B cell (primary cell): Measurements from ENCODE around the gene SIPA1. TPM values are rescaled to one million over a fixed set of nuclear protein-coding genes. Genes with fewer than 3 reads are reported as not detected.
A peak's percentile ranks its signal among the peaks of the same experiment; 100 is the strongest.

Experiments
- ATAC-seq: fragments of 200-7000 bp; cut with Tn5 transposase; one replicate; pipeline ENCODE4 v1.10.0; 2021; ENCODE audit warnings: low read depth, mild to moderate bottlenecking, moderate number of reproducible peaks, moderate library complexity
- CTCF ChIA-PET: fragments of 350-600 bp; sonication (Branson Sonifier 250); formaldehyde crosslinking; loops from one replicate; lab custom pipeline; 2021; ENCODE audit warnings: antibody characterized with exemption, inconsistent platforms; lab: Charles Lee
- POLR2A ChIA-PET: fragments of 350-600 bp; sonication (Branson Sonifier 250); formaldehyde crosslinking; loops from one replicate; lab custom pipeline; 2021; ENCODE audit warnings: antibody characterized with exemption; lab: Charles Lee
- DNase-seq: peaks from one replicate; pipeline ENCODE4 v3.0.0; 2013
- H2AFZ ChIP-seq: 2 replicates; pipeline ENCODE4 v1.6.1; 2012; ENCODE audit warnings: mild to moderate bottlenecking, low read depth, low read length; ENCODE audit not compliant: insufficient read depth, poor library complexity, severe bottlenecking
- H3K27ac ChIP-seq, 2 donors: 1 replicate in 1 of 2; 2 replicates in 1 of 2; pipeline ENCODE4 v1.5.1; 2012 to 2013; ENCODE audit warnings: low read length in 2 of 2, mild to moderate bottlenecking in 2 of 2, moderate library complexity in 1 of 2
- H3K27me3 ChIP-seq, 4 experiments: fragments of 200-600 bp in 1 of 4; sonication (generic) in 1 of 4; replicated peaks in 1 of 4; 1 replicate in 2 of 4; 2 replicates in 2 of 4; pipeline versions ENCODE4 v1.6.1 to v1.7.0; 2013 to 2016; ENCODE audit warnings: low read length in 3 of 4, mild to moderate bottlenecking in 2 of 4, mixed read lengths in 1 of 4, moderate library complexity in 1 of 4; ENCODE audit not compliant: insufficient read depth in 4 of 4, control insufficient read depth in 3 of 4; ENCODE audit errors: control extremely low read depth in 1 of 4
- H3K36me3 ChIP-seq, 2 experiments: replicated peaks in 1 of 2; 1 replicate in 1 of 2; 2 replicates in 1 of 2; pipeline versions ENCODE4 v1.6.1 to v1.7.1; 2013; ENCODE audit warnings: low read length in 1 of 2; ENCODE audit not compliant: insufficient read depth in 2 of 2, control insufficient read depth in 1 of 2; ENCODE audit errors: control extremely low read depth in 1 of 2, extremely low read depth in 1 of 2
- H3K4me1 ChIP-seq, 2 donors: fragments of 200-600 bp in 1 of 2; sonication (generic) in 1 of 2; 1 replicate in 1 of 2; 2 replicates in 1 of 2; pipeline versions ENCODE4 v1.5.1 to v1.6.1; 2013 to 2017; ENCODE audit warnings: low read length in 2 of 2; ENCODE audit not compliant: control insufficient read depth in 2 of 2, insufficient read depth in 2 of 2
- H3K4me2 ChIP-seq: replicated peaks from 2 replicates; pipeline ENCODE3; 2012; ENCODE audit warnings: mild to moderate bottlenecking, low read depth, low read length; ENCODE audit not compliant: poor library complexity, severe bottlenecking
- H3K4me3 ChIP-seq, 5 experiments: fragments of 200-600 bp in 1 of 5; sonication (generic) in 1 of 5; 1 replicate in 3 of 5; 2 replicates in 2 of 5; pipeline versions ENCODE4 v1.5.1 to v1.7.0; 2011 to 2016; ENCODE audit warnings: low read length in 4 of 5, mild to moderate bottlenecking in 4 of 5, low read depth in 2 of 5, control low read depth in 1 of 5, moderate library complexity in 1 of 5; ENCODE audit not compliant: insufficient read depth in 1 of 5; ENCODE audit errors: control extremely low read depth in 1 of 5, extremely low read depth in 1 of 5
- H3K79me2 ChIP-seq: fragments of 200-600 bp; sonication (generic); one replicate; pipeline ENCODE4 v1.6.0; 2016; ENCODE audit warnings: low read length; ENCODE audit not compliant: control insufficient read depth, insufficient read depth
- H3K9ac ChIP-seq: fragments of 200-600 bp; sonication (generic); 2 replicates; pipeline ENCODE4 v1.6.1; 2017; ENCODE audit warnings: mild to moderate bottlenecking, low read length, moderate library complexity
- H3K9me3 ChIP-seq, 3 donors: one replicate each; pipeline versions ENCODE4 v1.6.1 to v1.7.1; 2013; ENCODE audit warnings: low read length in 2 of 3; ENCODE audit not compliant: control insufficient read depth in 2 of 3, insufficient read depth in 1 of 3; ENCODE audit errors: control extremely low read depth in 1 of 3
- H4K20me1 ChIP-seq: 2 replicates; pipeline ENCODE4 v1.6.0; 2012; ENCODE audit warnings: mild to moderate bottlenecking, low read length; ENCODE audit not compliant: insufficient read depth, control insufficient read depth, poor library complexity, severe bottlenecking
- H3K27ac Mint-ChIP-seq: one replicate; pipeline ENCODE4 v1.8.0; 2021; ENCODE audit warnings: mixed read lengths
- H3K27me3 Mint-ChIP-seq: one replicate; pipeline ENCODE4 v1.8.0; 2021; ENCODE audit warnings: mixed read lengths
- H3K4me1 Mint-ChIP-seq: one replicate; pipeline ENCODE4 v1.8.0; 2021; ENCODE audit warnings: mixed read lengths
- H3K4me3 Mint-ChIP-seq: one replicate; pipeline ENCODE4 v1.8.0; 2021; ENCODE audit warnings: mixed read lengths
- H3K9me3 Mint-ChIP-seq: one replicate; pipeline ENCODE4 v1.8.0; 2022; ENCODE audit warnings: mixed read lengths; ENCODE audit not compliant: insufficient read depth
- CTCF ChIP-seq: fragments of 200-600 bp; IDR thresholded peaks from one replicate; pipeline ENCODE4 v1.8.0; 2022; ENCODE audit warnings: antibody characterized with exemption, mild to moderate bottlenecking
- EZH2 ChIP-seq: IDR thresholded peaks from 2 replicates; pipeline ENCODE4 v1.6.1; 2012; ENCODE audit warnings: borderline replicate concordance, low read depth, mild to moderate bottlenecking, moderate library complexity, low read length; ENCODE audit not compliant: insufficient read depth, poor library complexity, severe bottlenecking
- WGBS: methylation state at CpG from one replicate; pipeline ENCODE4 v1.1.5; 2013; ENCODE audit warnings: missing lambda C conversion rate; ENCODE audit not compliant: insufficient coverage; 5-methylcytosine and 5-hydroxymethylcytosine counted together
- intact Hi-C: fragments of 100-400 bp; cut with micrococcal nuclease; formaldehyde crosslinking; loops from one replicate; pipeline ENCODE4 v1.10.0; 2022
- polyA plus RNA-seq: library from polyadenylated mRNA; depleted of rRNA; stranded (reverse); fragments of >200 nt; gene quantifications from 2 replicates; pipeline ENCODE4 v1.2.3, GENCODE V29; 2012
- total RNA-seq, 2 donors: library from RNA; stranded (reverse); fragments of 120-200 nt in 1 of 2; gene quantifications; 1 replicate in 1 of 2; 2 replicates in 1 of 2; pipeline versions ENCODE4 v1.2.3 to v1.2.4, GENCODE V29; 2013 to 2022

SIPA1 gene
- total and polyA plus RNA-seq, 2 donors (not counting 1 experiment from before 2014, with no cell fraction given) = 314 to 448 TPM

DNA sequence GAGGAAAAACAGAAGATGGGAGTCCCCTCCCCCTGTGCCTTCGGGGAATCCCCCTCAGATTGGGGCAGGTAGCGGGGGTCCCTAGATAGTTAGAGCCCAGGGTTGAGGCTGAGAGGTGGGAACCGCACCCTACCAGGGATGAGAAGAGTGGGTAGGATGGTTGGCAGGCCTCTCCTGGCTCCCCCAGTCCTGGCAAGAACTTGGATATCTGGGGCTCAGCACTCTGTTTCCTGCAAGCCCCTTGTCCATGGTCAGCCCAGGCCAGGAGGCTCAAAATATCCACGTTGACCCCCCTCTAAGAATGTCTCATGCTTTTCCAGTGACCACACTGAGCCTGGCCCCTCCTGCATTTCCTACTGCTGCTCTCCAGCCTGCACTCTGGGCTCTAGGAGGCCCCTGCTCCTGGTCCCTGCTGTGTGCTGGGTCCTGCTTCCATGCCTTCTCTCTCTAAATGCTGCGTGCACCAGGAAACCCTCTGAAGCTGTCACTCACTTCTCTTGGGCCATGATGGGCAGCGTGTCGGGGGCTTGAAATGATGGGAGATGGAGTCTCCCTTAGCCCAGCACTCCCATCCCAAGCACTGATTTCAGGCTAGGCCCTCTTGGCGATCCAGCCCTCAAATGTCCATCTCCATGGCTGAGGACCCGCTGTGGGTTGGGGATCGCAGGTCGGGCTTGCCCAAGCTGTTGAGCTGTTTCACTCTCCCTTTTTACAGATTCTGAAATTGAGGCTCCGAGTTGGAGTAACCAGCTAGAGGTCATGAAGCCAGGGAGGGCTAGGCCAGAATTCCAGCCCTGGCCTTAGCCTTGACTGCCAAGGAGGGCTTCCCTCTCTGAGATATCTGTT is 25.9 kb upstream of the SIPA1 start:
- ChIA-PET CTCF (interaction anchor here (0.7 to 3.8 kb wide), 7 partner anchors 9 to 71 kb away, joined by 3 to 21 read pairs (median 12); partner anchors contain the start of gene FAM89B), POLR2A (interaction anchor here (3.9 kb wide), 1 partner anchor 72 kb away, joined by 17 read pairs; no protein-coding TSS in a partner anchor)
- Mint-ChIP-seq H3K27me3 (no peaks in the 10 kb centered on the region), H3K9me3 (no peaks in the 10 kb centered on the region), H3K4me1 (peaks cover 54% of the 10 kb centered on the region), H3K27ac (peak overlapping the region; percentile 61), H3K4me3 (peak overlapping the region; percentile 98)
- H3K27me3 ChIP-seq = no peaks in the 10 kb centered on the region
- intact Hi-C loops = loop anchor here (10.0 kb wide), 1 partner anchor 497 kb away; the partner anchor contains the start of genes TM7SF2 and ZNHIT2
- peak overlapping the region in 1 of 5 experiments; percentile 28 for H3K4me3 ChIP-seq
- TF ChIP-seq CTCF (no peak), EZH2 (no peak)
- peaks cover 49% of the 10 kb centered on the region for H4K20me1 ChIP-seq
- peaks cover 0 to 38% of the 10 kb centered on the region in 2 experiments for H3K36me3 ChIP-seq
- peaks cover 0 to 5% (median 0%) of the 10 kb centered on the region in 3 donors for H3K9me3 ChIP-seq
- H3K27ac ChIP-seq = peak overlapping the region; percentile 4 to 89
- DNase-seq = no peak
- H3K4me1 ChIP-seq = peaks cover 40 to 43% of the 10 kb centered on the region in 2 donors
- H3K9ac ChIP-seq = peak overlapping the region; percentile 83
- peak overlapping the region; percentile 84 for H3K4me2 ChIP-seq
- peaks cover 62% of the 10 kb centered on the region for H3K79me2 ChIP-seq
- ATAC-seq = no peak
- 58% methylated on average over 11 of the region's 12 CpGs for WGBS
- H2AFZ ChIP-seq = no peak overlapping the region
